H1 (cell line): ENCODE measurements around the gene SV2C.

ENCODE experiments used
- CHD2 ChIP-seq: IDR thresholded peaks from 2 replicates; pipeline ENCODE4 v1.6.1; 2012; ENCODE audit warnings: low read length, improper control_type of control experiment
- CTCF ChIP-seq, 3 experiments: IDR thresholded peaks; 1 replicate in 2 of 3; 2 replicates in 1 of 3; pipeline versions ENCODE4 v1.5.1 to v1.6.1; 2011; ENCODE audit warnings: low read length in 3 of 3, mild to moderate bottlenecking in 3 of 3, inconsistent platforms in 2 of 3, low read depth in 1 of 3, moderate library complexity in 1 of 3; ENCODE audit not compliant: insufficient read depth in 1 of 3; ENCODE audit errors: control extremely low read depth in 1 of 3
- EZH2 ChIP-seq: fragments of 200-600 bp; sonication (generic); IDR thresholded peaks from 2 replicates; pipeline ENCODE4 v1.7.1; 2012; ENCODE audit warnings: low read depth, mild to moderate bottlenecking, moderate library complexity, low read length, inconsistent platforms; ENCODE audit not compliant: severe bottlenecking
- KDM1A ChIP-seq: fragments of 200-600, 300-600 bp; sonication (generic); IDR thresholded peaks from 2 replicates; pipeline ENCODE4 v1.7.1; 2016; ENCODE audit warnings: mild to moderate bottlenecking, low read length, borderline replicate concordance
- MAX ChIP-seq: IDR thresholded peaks from 2 replicates; pipeline ENCODE4 v1.6.1; 2012; ENCODE audit warnings: inconsistent platforms
- PHF8 ChIP-seq: fragments of 200-600 bp; sonication (generic); conservative IDR thresholded peaks from 2 replicates; pipeline ENCODE4 v1.7.1; 2012; ENCODE audit warnings: low read depth, mild to moderate bottlenecking, inconsistent platforms, low read length, moderate library complexity
- POLR2AphosphoS5 ChIP-seq: IDR thresholded peaks from 2 replicates; pipeline ENCODE4 v1.6.1; 2011; ENCODE audit warnings: low read depth, low read length
- RAD21 ChIP-seq, 2 experiments: IDR thresholded peaks in 1 of 2; conservative IDR thresholded peaks in 1 of 2; 2 replicates each; pipeline ENCODE4 v1.6.1; 2011; ENCODE audit warnings: low read depth in 2 of 2, low read length in 2 of 2, improper control_type of control experiment in 1 of 2, inconsistent platforms in 1 of 2, mild to moderate bottlenecking in 1 of 2, moderate library complexity in 1 of 2
- RFX5 ChIP-seq: IDR thresholded peaks from 2 replicates; pipeline ENCODE4 v1.6.1; 2011; ENCODE audit warnings: low read depth, low read length, improper control_type of control experiment, borderline replicate concordance
- TAF1 ChIP-seq: IDR thresholded peaks from 2 replicates; pipeline ENCODE4 v1.6.1; 2011; ENCODE audit warnings: mild to moderate bottlenecking, low read depth, low read length
- USF2 ChIP-seq: IDR thresholded peaks from 2 replicates; pipeline ENCODE4 v1.6.1; 2011; ENCODE audit warnings: low read length, improper control_type of control experiment

DNA sequence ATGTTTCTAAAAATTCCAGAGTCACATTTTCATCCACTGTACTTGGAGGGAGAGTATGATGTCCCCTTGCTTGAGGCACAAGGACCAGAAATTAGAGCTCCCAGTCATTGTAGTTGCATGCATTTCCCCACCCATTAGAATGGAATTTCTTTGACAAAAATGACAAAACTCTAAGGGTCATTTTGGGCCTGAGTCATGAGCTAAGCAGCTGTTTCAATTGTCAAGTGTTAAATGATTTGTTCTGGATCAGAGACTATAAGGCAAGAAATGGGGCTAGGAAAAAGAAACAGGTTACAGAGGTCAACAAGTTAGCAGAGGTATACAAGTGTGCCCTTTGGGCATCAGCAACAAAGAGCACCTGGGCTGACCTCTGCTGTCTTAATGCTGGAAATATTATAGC, 188.7 kb downstream of the SV2C start:
- TF ChIP-seq KDM1A: no peak
- no peak for TF ChIP-seq CTCF (IDR thresholded peaks at IDR 0.05; ENCODE audit: control extremely low read depth in 1 of 3, insufficient read depth in 1 of 3, low read depth in 1 of 3, low read length in 3 of 3)
- TF ChIP-seq TAF1: no peak
- TF ChIP-seq MAX: no peak
- TF ChIP-seq POLR2AphosphoS5: no peak
- TF ChIP-seq RAD21 (IDR thresholded peaks at IDR 0.05 in 1 of 2, conservative IDR thresholded peaks at IDR 0.05 in 1 of 2; ENCODE audit: low read depth in 2 of 2, low read length in 2 of 2): peak in 1 of 2 experiments; percentile 18; a peak in 1 of 4 replicates
- no peak for TF ChIP-seq PHF8
- TF ChIP-seq EZH2: no peak
- no peak for TF ChIP-seq RFX5
- TF ChIP-seq CHD2: no peak
- TF ChIP-seq USF2: no peak
